ENCODE measurements around the gene MICU1.
"Not testable (repeated sequence)": the region's sequence is repeated elsewhere in the genome, so short reads cannot be mapped to it uniquely, and the experiment has no call there.

The MICU1 gene

DNA sequence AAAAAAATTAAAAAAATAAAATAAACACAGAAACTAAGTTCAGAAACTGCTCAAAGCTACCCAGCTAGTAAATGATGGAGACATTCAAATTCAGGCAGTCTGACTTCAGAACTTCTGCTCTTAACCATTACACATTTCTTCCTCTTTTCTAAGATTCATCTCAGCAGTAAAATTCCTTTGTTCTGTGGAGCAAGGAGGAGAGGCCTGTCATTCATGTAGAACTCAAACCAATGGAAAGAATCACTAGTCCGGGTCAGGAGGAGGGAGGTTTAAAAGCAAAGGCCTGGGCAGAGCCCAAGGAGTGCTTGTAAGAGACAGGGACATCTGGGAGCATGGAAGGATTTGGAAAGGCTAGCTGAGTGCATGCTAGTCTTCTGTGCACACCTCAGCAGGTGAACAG lies 233.3 kb downstream of the MICU1 start:
- H3K4me3 ChIP-seq (replicated peaks in 1 of 2; ENCODE audit: low read depth in 2 of 2, low read length in 2 of 2) = no peak overlapping the region
- TF ChIP-seq CTCF (IDR thresholded peaks at IDR 0.05; ENCODE audit: low read depth, low read length) = no peak
- no peak for DNase-seq (ENCODE audit: low read depth in 2 of 2)

GRCh38 chr10:72390764-72391163 lies 235.1 kb downstream of the MICU1 start:
- no peak for DNase-seq (ENCODE audit: low read depth in 2 of 2)
- TF ChIP-seq CTCF (IDR thresholded peaks at IDR 0.05; ENCODE audit: low read depth, low read length) = no peak

GRCh38 chr10:72389716-72390115 lies 236.2 kb downstream of the MICU1 start:
- no peak overlapping the region for H3K4me3 ChIP-seq (replicated peaks in 1 of 2; ENCODE audit: low read depth in 2 of 2, low read length in 2 of 2)
- no peak for TF ChIP-seq CTCF (IDR thresholded peaks at IDR 0.05; ENCODE audit: low read depth, low read length)
- DNase-seq (ENCODE audit: low read depth in 2 of 2) = no peak

More at GRCh38 chr10:72390764-72391163, 235.1 kb downstream of the MICU1 start:
- H3K4me3 ChIP-seq (replicated peaks in 1 of 2; ENCODE audit: low read depth in 2 of 2, low read length in 2 of 2) = no peak overlapping the region

GRCh38 chr10:72389014-72389413 lies 236.9 kb downstream of the MICU1 start:
- DNase-seq (ENCODE audit: low read depth in 2 of 2) = no peak
- H3K4me3 ChIP-seq (replicated peaks in 1 of 2; ENCODE audit: low read depth in 2 of 2, low read length in 2 of 2) = no peak overlapping the region
- no peak for TF ChIP-seq CTCF (IDR thresholded peaks at IDR 0.05; ENCODE audit: low read depth, low read length)

- DNase-seq (ENCODE audit: low read depth in 2 of 2) = no peak
- no peak overlapping the region for H3K4me3 ChIP-seq (replicated peaks in 1 of 2; ENCODE audit: low read depth in 2 of 2, low read length in 2 of 2)
- TF ChIP-seq CTCF (IDR thresholded peaks at IDR 0.05; ENCODE audit: low read depth, low read length) = no peak
Measured at GRCh38 chr10:72388062-72388461, 237.8 kb downstream of the MICU1 start.

DNA sequence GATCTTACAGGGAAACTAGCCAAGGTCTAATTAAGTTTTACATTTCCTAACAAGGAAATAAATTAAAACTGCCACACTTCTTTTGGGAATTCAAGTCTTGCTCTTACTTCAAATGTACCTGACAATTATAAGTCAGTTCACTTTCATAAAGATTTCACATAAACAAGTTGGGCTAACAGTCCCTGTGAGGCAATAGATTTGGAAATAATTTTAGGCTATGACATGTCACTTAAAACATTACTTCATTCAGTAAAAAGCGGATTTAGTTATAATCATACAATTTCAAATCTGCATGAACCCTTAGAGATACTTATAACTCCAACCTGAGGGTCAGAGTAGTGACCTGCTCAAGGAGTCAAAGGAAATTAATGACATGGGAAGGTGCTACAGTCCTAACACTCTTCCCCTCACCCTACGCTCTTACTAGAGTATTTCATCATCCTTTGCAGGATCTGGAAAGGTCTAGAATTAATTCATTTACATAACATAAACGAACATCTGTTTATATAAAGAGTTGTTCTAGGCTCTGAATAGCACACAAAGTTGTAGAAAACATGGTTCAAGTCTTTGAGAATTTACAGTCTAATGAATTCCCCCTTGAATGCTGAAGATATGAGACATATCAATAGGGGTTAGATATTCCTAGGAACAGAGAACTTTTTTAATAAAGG lies 238.8 kb downstream of the MICU1 start:
- TF ChIP-seq CTCF (IDR thresholded peaks at IDR 0.05; ENCODE audit: low read depth, low read length) = no peak
- no peak for DNase-seq (ENCODE audit: low read depth in 2 of 2)
- no peak overlapping the region for H3K4me3 ChIP-seq (replicated peaks in 1 of 2; ENCODE audit: low read depth in 2 of 2, low read length in 2 of 2)

DNA sequence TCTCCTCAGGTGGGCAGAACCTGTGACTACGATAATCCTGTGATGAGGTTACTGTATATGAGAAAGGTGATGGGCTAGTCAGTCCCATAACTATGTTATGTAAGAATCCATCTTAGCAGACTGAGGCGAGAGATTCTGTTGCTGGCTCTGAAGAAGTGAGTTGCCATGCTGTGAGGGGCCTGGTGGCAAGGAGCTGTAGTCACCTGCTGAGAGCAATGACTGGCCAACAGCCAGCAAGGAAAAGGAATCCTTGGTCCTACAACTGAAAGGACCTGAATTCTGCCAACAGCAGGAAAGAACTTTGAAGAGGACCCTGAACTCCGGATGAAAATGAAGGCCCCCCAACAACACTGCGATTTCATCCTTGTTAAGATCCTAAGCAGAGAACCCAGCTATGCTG lies 240.2 kb downstream of the MICU1 start:
- DNase-seq (ENCODE audit: low read depth in 2 of 2) = no peak
- no peak for TF ChIP-seq CTCF (IDR thresholded peaks at IDR 0.05; ENCODE audit: low read depth, low read length)
- H3K4me3 ChIP-seq (replicated peaks in 1 of 2; ENCODE audit: low read depth in 2 of 2, low read length in 2 of 2) = no peak overlapping the region

- DNase-seq (ENCODE audit: low read depth in 2 of 2) = not testable (repeated sequence)
Measured at GRCh38 chr10:72384982-72385381, 240.9 kb downstream of the MICU1 start.

More at GRCh38 chr10:72384982-72385381, 240.9 kb downstream of the MICU1 start:
- H3K4me3 ChIP-seq (replicated peaks in 1 of 2; ENCODE audit: low read depth in 2 of 2, low read length in 2 of 2) = not testable (repeated sequence)
